Endothelial cell of hepatic sinusoid (primary cell): ENCODE data around the gene SERPINB4.

Source experiments
- in situ Hi-C: cut with HindIII; loops from 2 replicates; pipeline ENCODE4 v1.10.0; 2017; ENCODE audit warnings: low sequenced_read_pairs

The SERPINB4 gene

DNA sequence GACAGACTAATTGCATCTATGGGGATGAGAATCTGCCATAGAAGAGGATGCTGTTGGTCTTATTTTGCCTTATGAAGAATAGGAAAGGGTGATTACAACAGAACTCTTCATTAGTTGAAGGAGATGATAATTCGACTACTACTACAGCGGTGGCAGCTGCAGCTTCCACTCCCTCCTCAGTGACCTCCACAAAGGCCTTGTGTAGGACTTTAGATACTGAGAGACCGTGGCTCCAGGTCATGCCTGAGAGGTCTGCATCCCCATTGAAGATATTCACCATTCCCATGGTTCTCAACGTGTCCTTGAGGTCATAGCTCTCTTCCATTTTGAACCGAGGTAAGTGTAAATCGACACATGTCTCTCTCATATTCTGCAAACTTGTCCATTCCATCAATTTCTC, 6.4 kb downstream of the SERPINB4 start:
- in situ Hi-C loops, result no loop called here

DNA sequence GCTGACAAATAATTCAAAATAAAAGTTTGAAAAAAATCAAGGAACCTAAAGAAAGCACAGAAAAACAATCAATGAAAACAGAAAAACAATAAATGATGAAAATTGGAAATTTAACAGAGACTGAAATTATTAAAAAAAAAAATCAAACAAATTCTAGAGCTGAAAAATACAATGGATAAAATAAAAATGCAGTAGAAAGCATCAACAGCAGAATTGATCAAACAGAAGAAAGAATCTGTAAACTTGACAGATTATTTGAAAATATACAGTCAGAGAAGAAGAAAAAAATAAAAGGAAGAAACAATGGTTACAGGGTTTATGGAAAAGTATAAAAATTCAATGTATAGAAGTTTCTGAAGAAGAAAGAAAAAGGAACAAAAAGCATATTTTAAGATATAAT, 16.2 kb downstream of the SERPINB4 start:
- in situ Hi-C loops, result no loop called here

GRCh38 chr18:63626431-63626830, 17.6 kb downstream of the SERPINB4 start:
- in situ Hi-C loops, result no loop called here

- in situ Hi-C loops, result no loop called here
Observed at GRCh38 chr18:63624863-63625262, 19.2 kb downstream of the SERPINB4 start.

- in situ Hi-C loops, result no loop called here
Observed at GRCh38 chr18:63619661-63620060, 24.4 kb downstream of the SERPINB4 start.

DNA sequence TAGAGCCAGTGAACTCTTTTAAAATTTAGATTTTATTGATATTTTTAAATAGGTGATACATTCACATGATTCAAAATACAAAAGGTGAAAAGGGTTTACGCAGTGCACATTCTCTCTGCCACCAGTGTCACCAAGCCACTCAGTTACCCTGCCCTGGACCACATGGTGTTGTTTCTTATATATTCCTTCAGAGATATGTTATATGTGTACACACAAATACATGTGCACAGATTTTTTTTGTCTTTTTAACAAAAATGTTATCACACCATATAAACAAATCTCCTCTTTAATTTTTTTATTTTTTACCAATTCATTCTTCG, 26.2 kb downstream of the SERPINB4 start:
- in situ Hi-C loops, result no loop called here

- in situ Hi-C loops, result no loop called here
Observed at GRCh38 chr18:63617049-63617914, 26.8 kb downstream of the SERPINB4 start.

DNA sequence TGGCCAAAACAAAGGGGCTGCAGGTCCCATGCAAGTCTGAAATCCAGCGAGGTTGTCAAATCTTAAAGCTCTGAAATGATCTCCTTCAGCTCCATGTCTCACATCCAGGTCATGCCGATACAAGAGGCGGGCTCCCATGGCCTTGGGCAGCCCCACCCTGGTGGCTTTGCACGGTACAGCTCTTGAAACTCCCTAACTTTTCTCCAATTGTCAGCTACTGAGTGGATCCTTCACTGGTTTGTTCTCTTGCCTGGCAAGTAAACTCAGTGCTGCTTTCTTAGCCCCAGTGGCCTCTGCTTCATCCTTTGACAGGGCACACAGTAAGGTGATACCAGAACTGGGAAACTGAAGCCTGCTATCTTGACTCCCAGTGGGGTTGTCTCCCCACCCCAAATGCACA, 30.6 kb downstream of the SERPINB4 start:
- in situ Hi-C loops, result no loop called here

DNA sequence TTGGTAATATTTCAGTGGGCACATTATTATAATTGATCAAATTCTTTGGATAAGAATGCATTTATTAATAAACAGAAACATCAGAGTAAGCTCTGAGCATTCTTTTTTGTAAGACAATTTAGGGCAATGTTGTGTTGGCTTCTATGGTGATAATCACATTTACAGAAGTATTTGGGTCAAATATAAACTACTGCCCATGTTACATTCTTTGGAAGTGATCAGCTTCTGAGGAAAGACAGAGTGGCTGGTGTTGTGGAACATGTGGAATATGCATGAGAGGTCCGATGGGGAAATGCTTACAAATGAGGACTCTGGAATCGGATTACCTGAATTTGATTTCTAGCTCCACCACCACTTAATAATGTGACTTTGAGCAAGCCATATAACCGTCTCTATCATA, 37.5 kb downstream of the SERPINB4 start:
- in situ Hi-C loops, result loop anchor here (5.0 kb wide), 1 partner anchor 46 kb away; no protein-coding TSS in a partner anchor

DNA sequence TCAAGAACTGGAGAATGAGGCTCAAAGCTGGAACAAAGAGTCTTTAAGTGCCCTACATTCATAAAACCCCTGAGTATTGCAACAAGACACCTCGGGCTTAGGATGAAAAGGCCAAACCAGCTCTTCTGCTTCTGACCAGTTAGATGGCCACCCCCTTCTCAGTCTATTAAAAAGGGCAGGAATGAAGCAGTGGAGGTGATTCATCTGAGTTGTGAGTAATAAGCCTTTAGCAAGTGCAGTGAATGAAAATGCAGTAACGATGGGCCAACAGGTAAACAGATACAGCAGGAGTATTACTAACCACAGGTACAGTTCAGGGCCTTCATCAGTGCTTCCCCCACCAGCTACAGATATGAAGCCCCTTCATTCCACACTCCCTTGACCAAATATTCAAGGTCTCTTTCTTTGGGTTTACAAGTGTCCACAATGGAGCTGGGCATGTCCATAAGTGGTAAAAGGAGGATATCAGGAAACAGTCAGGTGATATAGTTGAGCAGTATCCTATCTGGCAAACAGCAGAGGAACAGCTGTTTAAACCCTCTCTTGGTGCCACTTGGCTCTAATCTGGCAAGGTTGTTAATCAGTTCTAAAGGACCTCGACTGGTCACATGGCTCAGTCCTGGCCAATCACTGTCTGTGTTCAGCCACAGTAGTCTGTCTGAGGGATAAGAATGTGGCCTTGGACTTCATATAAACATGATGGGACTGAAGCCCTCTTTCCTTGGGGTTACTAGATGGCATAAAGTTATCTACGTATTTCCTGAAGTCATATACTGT, 39.1 kb downstream of the SERPINB4 start:
- in situ Hi-C loops, result loop anchor here (5.0 kb wide), 1 partner anchor 47 kb away; no protein-coding TSS in a partner anchor

GRCh38 chr18:63603772-63604171, 40.3 kb downstream of the SERPINB4 start:
- in situ Hi-C loops, result no loop called here

DNA sequence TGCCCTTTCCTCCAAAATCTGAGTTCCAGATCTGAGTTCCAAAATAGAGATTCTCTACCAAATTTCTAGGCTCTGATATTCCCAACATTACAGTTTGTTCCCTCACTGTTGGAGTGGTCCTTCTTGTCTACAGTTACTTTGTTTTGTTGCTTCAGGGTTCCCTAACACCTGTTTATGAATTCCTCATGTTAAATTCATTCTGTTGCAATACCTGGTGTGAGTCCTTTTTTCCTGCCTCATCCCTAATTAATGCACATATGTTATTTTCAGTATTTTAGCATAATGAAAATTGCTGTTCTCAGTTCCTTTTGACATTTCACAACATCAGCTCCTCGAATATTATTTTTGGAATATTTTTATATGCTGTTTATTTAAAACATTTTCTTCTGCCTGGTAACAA, 40.7 kb downstream of the SERPINB4 start:
- in situ Hi-C loops, result no loop called here

DNA sequence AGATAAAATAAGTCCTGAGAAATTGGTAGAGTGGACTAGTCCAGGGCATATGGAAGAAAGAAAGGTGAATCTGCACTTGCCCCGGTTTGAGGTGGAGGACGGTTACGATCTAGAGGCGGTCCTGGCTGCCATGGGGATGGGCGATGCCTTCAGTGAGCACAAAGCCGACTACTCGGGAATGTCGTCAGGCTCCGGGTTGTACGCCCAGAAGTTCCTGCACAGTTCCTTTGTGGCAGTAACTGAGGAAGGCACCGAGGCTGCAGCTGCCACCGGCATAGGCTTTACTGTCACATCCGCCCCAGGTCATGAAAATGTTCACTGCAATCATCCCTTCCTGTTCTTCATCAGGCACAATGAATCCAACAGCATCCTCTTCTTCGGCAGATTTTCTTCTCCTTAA, 47.1 kb downstream of the SERPINB4 start:
- in situ Hi-C loops, result no loop called here

DNA sequence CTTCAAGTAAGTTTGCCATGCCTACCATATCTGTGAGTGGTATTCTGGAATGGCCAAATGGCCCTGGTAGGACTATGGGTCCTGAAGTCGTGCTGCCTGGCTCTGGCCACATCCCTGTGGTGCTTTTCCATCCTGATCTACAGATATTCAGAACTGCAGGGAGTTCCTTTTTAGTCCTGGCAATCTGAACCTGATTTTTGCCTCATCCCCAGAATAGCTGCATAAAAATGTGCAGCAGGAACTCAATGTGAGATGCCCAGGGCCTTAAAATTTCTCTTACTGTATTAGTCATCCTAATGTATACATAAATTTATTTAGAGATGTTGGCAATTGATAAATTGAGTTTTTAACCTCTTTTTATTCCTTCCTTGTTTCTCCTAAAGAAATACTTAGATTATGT, 51.6 kb downstream of the SERPINB4 start:
- in situ Hi-C loops, result no loop called here

DNA sequence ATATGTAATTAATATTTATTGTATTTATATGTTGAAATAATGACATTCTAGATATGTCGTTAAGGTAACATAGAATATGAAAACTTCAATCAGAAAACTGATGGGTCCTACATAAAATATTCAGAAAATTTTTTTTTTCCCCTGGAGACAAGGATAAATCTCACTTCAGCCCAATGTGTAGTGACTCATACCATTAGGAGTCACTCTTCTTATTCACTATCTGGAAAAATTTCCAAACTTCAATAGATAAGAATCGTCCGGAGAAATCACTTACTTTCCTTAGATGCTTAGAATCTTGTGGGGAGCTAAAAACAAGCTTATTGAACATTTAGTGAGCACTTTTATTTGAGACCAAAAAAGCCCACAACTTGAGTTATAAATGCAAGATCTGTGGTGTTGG, 52.3 kb downstream of the SERPINB4 start:
- in situ Hi-C loops, result no loop called here

DNA sequence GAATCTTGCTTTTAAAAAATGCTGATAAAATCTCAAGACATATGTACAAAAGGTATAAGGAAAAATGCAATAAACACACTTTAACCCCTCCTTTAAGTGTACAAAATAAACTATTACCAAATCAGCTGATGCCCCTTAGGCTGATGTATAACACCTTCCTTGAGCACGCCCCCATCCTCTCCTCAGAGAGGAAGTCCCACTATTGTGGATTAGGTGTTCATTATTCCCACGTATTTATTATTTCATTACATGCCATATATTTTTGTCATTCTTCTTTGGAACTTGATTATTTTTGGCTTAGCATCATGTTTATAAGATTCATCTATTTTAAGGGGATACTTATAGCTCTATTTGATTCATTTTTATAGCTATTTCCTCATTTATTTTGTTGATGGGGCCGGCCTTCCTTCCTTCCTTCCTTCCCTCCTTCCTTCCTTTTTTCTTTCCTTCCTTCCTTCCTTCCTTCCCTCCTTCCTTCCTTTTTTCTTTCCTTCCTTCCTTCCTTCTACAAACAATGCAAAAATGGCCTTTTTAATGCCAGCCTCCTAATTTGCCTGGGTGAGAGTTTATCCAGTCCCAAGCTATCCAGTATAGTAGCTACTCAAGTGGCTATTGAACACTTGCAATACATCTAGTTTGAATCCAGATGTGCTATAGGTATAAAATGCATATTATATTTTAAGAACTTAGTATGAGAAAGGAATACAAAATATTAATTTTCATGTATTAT, 52.9 kb downstream of the SERPINB4 start:
- in situ Hi-C loops, result no loop called here

GRCh38 chr18:63590373-63590772, 53.7 kb downstream of the SERPINB4 start:
- in situ Hi-C loops, result no loop called here

DNA sequence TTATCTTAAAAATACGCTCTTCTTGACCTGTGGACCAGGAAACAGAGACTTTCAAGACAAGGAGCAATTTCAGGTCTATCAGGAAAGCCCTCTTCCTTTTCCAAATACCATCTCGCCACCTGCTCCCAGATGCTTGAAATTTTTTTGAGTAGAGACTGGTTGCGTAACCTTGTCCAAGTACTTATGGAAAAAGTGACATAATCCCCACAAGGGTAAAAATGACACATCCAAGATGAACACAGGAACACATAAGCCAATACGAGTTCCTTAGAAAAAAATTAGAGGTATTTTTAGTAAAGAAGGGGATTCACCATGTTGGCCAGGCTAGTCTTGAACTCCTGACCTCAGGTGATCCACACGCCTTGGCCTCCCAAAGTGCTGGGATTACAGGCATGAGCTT, 55.1 kb downstream of the SERPINB4 start:
- in situ Hi-C loops, result no loop called here
